ENCODE measurements around the gene TRIM67.

Gene TRIM67

DNA sequence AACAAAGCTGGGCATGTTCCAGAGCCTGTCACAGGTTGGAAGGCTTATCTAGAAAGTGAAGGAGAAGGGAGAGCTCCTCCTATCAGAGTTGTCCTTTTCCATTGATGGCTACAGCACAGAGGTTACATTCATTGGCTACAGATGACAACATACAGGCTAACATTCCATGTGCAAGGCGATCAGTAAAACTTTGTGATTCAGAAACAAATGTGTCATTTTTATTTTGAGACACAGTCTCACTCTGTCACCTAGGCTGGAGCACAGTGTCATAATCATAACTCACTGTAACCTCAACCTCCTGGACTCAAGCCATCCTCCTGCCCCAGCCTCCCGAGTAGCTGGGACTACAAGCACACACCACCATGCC is 32.6 kb downstream of the TRIM67 start:
- DNase-seq (ENCODE audit: extremely low read depth, low read depth), result no peak
- TF ChIP-seq, protein P1, sequence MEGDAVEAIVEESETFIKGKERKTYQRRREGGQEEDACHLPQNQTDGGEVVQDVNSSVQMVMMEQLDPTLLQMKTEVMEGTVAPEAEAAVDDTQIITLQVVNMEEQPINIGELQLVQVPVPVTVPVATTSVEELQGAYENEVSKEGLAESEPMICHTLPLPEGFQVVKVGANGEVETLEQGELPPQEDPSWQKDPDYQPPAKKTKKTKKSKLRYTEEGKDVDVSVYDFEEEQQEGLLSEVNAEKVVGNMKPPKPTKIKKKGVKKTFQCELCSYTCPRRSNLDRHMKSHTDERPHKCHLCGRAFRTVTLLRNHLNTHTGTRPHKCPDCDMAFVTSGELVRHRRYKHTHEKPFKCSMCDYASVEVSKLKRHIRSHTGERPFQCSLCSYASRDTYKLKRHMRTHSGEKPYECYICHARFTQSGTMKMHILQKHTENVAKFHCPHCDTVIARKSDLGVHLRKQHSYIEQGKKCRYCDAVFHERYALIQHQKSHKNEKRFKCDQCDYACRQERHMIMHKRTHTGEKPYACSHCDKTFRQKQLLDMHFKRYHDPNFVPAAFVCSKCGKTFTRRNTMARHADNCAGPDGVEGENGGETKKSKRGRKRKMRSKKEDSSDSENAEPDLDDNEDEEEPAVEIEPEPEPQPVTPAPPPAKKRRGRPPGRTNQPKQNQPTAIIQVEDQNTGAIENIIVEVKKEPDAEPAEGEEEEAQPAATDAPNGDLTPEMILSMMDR (IDR thresholded peaks at IDR 0.05; ENCODE audit: low read depth, low read length, missing control alignments), result no peak
- no peak overlapping the region for H3K4me3 ChIP-seq (replicated peaks; ENCODE audit: low read depth, low read length)

DNA sequence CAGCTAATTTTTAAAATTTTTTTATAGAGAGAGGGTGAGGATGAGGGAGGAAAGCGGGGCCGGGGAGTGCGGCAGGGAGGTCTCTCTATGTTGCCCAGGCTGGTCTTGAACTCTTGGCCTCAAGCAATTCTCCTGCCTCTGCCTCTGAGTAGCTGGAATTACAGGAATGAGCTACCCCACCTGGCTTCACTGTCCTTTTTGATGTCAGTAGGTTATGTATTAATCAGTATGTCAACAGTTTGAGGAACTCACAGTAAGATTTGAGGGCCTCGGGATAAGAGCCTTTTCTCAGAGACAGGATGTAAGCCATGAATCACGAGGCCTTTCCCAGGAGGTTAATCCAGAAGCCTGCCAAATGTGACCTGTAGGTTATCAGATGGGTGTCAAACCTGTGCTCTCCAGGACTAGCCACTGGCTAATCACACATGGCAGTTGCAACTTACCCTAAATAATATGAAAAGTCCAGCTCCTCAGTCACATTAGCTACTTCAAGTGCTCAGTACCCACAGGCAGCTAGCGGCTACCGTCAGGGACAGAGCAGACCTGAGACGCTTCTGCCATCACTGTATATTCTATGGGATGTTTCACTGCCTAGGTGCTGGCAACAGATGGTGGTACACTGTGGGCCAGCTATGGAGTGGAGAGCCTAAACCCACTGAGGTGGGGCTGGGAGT is 33.1 kb downstream of the TRIM67 start:
- no peak for DNase-seq (ENCODE audit: extremely low read depth, low read depth)
- TF ChIP-seq, protein P1 (IDR thresholded peaks at IDR 0.05; ENCODE audit: low read depth, low read length, missing control alignments), result no peak

DNA sequence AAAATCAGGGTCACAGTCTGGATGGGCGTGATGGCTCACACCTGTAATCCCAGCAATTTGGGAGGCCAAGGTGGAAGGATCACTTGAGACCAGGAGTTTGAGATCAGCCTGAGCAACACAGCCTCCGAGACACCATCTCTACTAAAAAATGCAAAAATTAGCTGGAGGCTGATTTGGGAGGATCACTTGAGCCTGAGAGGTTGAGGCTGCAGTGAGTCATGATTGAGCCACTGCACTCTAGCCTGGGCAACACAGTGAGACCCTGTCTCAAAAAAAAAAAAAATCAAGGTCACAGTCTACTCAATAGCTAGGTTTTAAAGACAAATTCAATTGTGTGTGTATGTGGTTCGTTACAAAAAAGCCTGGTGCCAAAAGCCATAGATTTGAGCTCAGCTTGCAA is 34.4 kb downstream of the TRIM67 start:
- DNase-seq (ENCODE audit: extremely low read depth, low read depth), result no peak
- TF ChIP-seq, protein P1 (IDR thresholded peaks at IDR 0.05; ENCODE audit: low read depth, low read length, missing control alignments), result no peak
- H3K4me3 ChIP-seq (replicated peaks; ENCODE audit: low read depth, low read length), result no peak overlapping the region

More for the DNA sequence above, 33.1 kb downstream of the TRIM67 start:
- H3K4me3 ChIP-seq (replicated peaks; ENCODE audit: low read depth, low read length), result no peak overlapping the region

DNA sequence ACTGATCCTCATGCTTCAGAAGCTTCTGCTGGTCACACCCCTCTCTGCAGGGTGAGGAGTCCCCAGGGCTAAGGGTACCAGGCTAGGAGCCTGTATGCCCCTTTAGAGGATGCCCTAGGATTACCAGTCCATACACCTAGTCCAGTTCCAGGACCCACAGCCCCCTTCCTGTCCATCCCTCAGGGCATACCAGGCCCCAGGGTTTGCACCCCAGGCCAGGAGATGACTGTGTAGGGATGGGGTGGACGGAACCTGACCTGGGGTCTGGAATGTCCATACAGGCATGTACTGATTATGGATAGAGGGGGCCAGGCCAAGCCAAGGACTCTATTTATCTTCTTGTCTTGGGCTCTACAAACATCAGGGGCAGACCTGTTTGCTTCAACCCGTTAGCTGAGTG is 34.9 kb downstream of the TRIM67 start:
- H3K4me3 ChIP-seq (replicated peaks; ENCODE audit: low read depth, low read length), result no peak overlapping the region
- TF ChIP-seq, protein P1 (IDR thresholded peaks at IDR 0.05; ENCODE audit: low read depth, low read length, missing control alignments), result no peak
- DNase-seq (ENCODE audit: extremely low read depth, low read depth), result no peak

DNA sequence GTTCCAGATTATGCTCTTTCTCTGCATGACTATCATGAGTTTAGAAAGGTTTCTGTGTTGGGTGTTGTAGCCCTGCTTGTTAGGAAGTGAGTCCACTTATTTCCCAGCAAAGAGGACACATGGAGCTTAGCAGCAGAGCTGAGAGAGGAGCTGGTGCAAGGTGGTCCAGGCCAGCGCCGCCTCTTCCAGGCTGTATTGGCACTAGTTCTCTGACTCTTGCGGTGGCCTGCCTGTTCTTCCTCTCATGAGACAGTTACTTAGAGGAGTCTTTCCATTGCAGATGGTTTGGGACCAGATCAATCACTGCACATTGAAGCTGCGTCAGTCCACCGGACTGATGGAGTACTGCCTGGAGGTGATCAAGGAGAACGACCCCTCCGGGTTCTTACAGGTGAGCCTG is 38.0 kb downstream of the TRIM67 start:
- H3K4me3 ChIP-seq (replicated peaks; ENCODE audit: low read depth, low read length), result no peak overlapping the region
- TF ChIP-seq, protein P1 (IDR thresholded peaks at IDR 0.05; ENCODE audit: low read depth, low read length, missing control alignments), result no peak
- no peak for DNase-seq (ENCODE audit: extremely low read depth, low read depth)

DNA sequence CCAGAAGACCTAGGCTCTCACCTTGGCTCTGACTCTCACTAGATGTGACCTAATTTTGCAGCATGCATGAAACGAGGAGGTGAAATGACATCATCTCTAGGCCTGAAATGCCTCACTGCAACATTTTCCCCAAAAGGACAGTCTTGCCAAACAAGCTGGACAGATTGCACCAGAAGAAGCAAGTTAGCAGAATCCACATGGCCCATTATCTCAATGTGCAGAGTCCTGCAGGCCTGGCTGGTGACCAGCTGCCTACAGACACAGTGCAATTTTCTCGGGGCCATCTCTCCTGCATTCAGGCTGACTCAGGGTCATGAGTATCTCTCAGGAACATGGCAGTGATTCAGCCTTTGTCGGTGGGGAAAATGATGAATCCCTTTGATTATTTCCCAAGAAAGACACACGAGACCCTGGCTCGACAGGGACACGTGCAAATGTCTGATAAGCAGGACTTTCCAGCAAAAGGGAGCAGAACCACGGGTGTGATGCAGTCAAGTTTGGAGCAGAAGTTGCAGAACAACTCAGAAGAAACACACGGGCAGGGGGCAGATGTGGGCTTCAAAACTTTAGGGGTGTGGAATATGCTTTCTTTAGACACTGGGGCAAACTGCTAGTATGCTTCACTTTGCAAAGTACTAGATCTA is 38.7 kb downstream of the TRIM67 start:
- no peak overlapping the region for H3K4me3 ChIP-seq (replicated peaks; ENCODE audit: low read depth, low read length)
- TF ChIP-seq, protein P1 (IDR thresholded peaks at IDR 0.05; ENCODE audit: low read depth, low read length, missing control alignments), result no peak
- DNase-seq (ENCODE audit: extremely low read depth, low read depth), result no peak

All from HFF-Myc (cell line).